ENCODE results near the gene WDR86.

GRCh38 chr7:151408498-151408838, 1.4 kb downstream of the WDR86 start:
- no peak for TF ChIP-seq CTCF (IDR thresholded peaks at IDR 0.05)
- TF ChIP-seq POLR2AphosphoS5 (IDR thresholded peaks at IDR 0.05) = no peak
- TF ChIP-seq EP300 (IDR thresholded peaks at IDR 0.05) = no peak

Measured in upper lobe of left lung (tissue), 4 donors.